Measurements from ENCODE around the gene CNIH4. TPM values are rescaled to one million over a fixed set of nuclear protein-coding genes. Genes with fewer than 3 reads are reported as not detected.
"Not testable (repeated sequence)": the region's sequence is repeated elsewhere in the genome, so short reads cannot be mapped to it uniquely, and the experiment has no call there.

CNIH4 gene
- total RNA-seq, 1 donor: 39.6 TPM

GRCh38 chr1:224404916-224405603 is 48.4 kb downstream of the CNIH4 start:
- Histone ChIP-seq H3K4me1 (ENCODE audit: insufficient read depth, low read length) (no peaks in the 10 kb centered on the region), H3K9me3 (ENCODE audit: low read depth, low read length) (no peaks in the 10 kb centered on the region), H3K4me3 (ENCODE audit: low read length) (no peak overlapping the region), H3K27me3 (ENCODE audit: insufficient read depth, low read length) (no peaks in the 10 kb centered on the region)

DNA sequence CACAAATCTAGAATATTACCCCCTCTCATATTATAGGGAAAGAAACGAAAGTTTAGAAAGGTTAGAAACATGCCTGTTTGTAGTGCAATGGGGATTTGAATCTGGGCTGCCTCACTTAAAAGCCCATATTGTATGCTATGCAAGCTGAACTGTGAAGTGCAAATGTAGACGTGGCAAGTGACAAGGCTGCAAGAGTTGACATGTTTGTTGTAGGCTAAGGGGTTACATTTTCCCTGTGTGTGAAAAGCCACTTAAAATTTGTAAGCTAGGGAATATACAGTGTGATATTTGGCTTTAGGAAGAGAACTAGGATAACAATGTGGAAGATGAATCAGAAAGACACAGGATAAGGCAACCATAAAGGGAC is 48.9 kb downstream of the CNIH4 start:
- no peaks in the 10 kb centered on the region for H3K9me3 ChIP-seq (ENCODE audit: low read depth, low read length)
- H3K4me3 ChIP-seq (ENCODE audit: low read length): no peak overlapping the region
- no peaks in the 10 kb centered on the region for H3K4me1 ChIP-seq (ENCODE audit: insufficient read depth, low read length)
- H3K27me3 ChIP-seq (ENCODE audit: insufficient read depth, low read length): no peaks in the 10 kb centered on the region

DNA sequence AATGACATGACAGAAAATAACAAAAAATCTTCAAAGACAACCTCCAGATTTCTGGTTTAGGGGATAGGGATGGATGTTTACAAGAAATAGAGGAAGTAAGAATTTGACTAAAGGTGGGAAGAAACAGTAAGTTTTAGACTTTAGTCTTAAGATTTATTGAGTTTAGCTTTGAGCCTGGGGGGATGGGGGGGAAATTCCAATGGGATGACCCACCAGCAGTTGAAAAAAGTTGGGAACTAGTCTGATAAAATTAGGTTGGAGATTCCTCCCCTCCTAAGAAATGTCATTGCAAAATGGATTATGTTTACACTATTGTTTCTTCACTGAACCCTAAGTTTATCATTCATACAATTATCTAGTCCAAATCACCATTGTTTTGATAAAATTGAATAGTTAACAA is 49.5 kb downstream of the CNIH4 start:
- H3K27me3 ChIP-seq (ENCODE audit: insufficient read depth, low read length): no peaks in the 10 kb centered on the region
- no peaks in the 10 kb centered on the region for H3K4me1 ChIP-seq (ENCODE audit: insufficient read depth, low read length)
- no peaks in the 10 kb centered on the region for H3K9me3 ChIP-seq (ENCODE audit: low read depth, low read length)
- H3K4me3 ChIP-seq (ENCODE audit: low read length): no peak overlapping the region

GRCh38 chr1:224407571-224408293 is 51.1 kb downstream of the CNIH4 start:
- Histone ChIP-seq H3K4me3 (ENCODE audit: low read length) (no peak overlapping the region), H3K9me3 (ENCODE audit: low read depth, low read length) (no peaks in the 10 kb centered on the region), H3K27me3 (ENCODE audit: insufficient read depth, low read length) (no peaks in the 10 kb centered on the region), H3K4me1 (ENCODE audit: insufficient read depth, low read length) (no peaks in the 10 kb centered on the region)

- Histone ChIP-seq H3K4me3 (ENCODE audit: low read length) (no peak overlapping the region), H3K9me3 (ENCODE audit: low read depth, low read length) (no peaks in the 10 kb centered on the region), H3K4me1 (ENCODE audit: insufficient read depth, low read length) (no peaks in the 10 kb centered on the region), H3K27me3 (ENCODE audit: insufficient read depth, low read length) (no peaks in the 10 kb centered on the region)
These were observed 51.6 kb downstream of the CNIH4 start for GRCh38 chr1:224408294-224408590.

DNA sequence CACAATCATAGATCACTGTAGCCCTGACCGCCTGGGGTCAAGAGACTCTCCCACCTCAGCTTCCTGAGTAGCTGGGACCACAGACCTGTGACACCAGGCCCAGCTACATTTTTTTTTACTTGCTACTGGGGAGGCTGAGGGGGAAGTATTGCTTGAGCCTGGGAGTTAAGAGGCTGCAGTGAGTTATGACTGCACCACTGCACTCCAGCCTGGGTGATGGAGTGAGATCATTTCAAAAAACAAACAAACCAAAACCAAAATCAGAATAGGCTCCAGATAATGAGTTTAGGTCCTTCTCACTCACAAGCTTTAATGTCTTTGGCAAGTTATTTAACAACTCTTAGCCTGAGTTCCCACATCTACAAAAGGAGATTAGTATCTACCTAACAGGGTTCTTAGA is 55.1 kb downstream of the CNIH4 start:
- Histone ChIP-seq H3K27me3 (ENCODE audit: insufficient read depth, low read length) (no peaks in the 10 kb centered on the region), H3K4me1 (ENCODE audit: insufficient read depth, low read length) (no peaks in the 10 kb centered on the region), H3K4me3 (ENCODE audit: low read length) (no peak overlapping the region), H3K9me3 (ENCODE audit: low read depth, low read length) (no peaks in the 10 kb centered on the region)

- Histone ChIP-seq H3K4me1 (ENCODE audit: insufficient read depth, low read length) (no peaks in the 10 kb centered on the region), H3K27me3 (ENCODE audit: insufficient read depth, low read length) (no peaks in the 10 kb centered on the region), H3K9me3 (ENCODE audit: low read depth, low read length) (no peaks in the 10 kb centered on the region), H3K4me3 (ENCODE audit: low read length) (no peak overlapping the region)
These were observed 63.4 kb downstream of the CNIH4 start for GRCh38 chr1:224420106-224420505.

GRCh38 chr1:224425279-224425884 is 68.7 kb downstream of the CNIH4 start:
- Histone ChIP-seq H3K9me3 (ENCODE audit: low read depth, low read length) (no peaks in the 10 kb centered on the region), H3K4me3 (ENCODE audit: low read length) (no peak overlapping the region), H3K27me3 (ENCODE audit: insufficient read depth, low read length) (no peaks in the 10 kb centered on the region), H3K4me1 (ENCODE audit: insufficient read depth, low read length) (peaks cover 16% of the 10 kb centered on the region)

DNA sequence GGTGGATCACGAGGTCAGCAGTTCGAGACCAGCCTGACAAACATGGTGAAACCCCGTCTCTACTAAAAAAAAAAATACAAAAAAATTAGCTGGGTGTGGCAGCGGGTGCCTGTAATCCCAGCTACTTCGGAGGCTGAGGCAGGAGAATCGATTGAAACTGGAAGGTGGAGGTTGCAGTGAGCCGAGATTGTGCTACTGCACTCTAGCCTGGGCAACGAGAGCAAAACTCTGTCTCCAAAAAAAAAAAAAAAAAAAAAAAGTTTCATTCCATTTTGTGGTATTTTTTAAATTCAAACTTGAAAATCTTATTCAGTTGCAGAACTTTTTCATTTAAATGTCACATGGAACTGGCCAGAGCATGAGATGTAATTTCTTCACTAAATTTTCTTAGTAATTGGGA is 70.2 kb downstream of the CNIH4 start:
- H3K27me3 ChIP-seq (ENCODE audit: insufficient read depth, low read length); H3K4me3 ChIP-seq (ENCODE audit: low read length); H3K9me3 ChIP-seq (ENCODE audit: low read depth, low read length): not testable (repeated sequence)
- H3K4me1 ChIP-seq (ENCODE audit: insufficient read depth, low read length): peaks cover 26% of the 10 kb centered on the region

GRCh38 chr1:224427346-224427745 is 70.7 kb downstream of the CNIH4 start:
- H3K9me3 ChIP-seq (ENCODE audit: low read depth, low read length): no peaks in the 10 kb centered on the region
- no peaks in the 10 kb centered on the region for H3K27me3 ChIP-seq (ENCODE audit: insufficient read depth, low read length)
- H3K4me3 ChIP-seq (ENCODE audit: low read length): no peak overlapping the region
- H3K4me1 ChIP-seq (ENCODE audit: insufficient read depth, low read length): peaks cover 26% of the 10 kb centered on the region

- H3K27me3 ChIP-seq (ENCODE audit: insufficient read depth, low read length); H3K9me3 ChIP-seq (ENCODE audit: low read depth, low read length); H3K4me3 ChIP-seq (ENCODE audit: low read length): not testable (repeated sequence)
- H3K4me1 ChIP-seq (ENCODE audit: insufficient read depth, low read length): peaks cover 35% of the 10 kb centered on the region
These were observed 72.0 kb downstream of the CNIH4 start for GRCh38 chr1:224428713-224429112.

Other genes with a start within 250 kb of the CNIH4 start
- gene FBXO28, start 242.8 kb upstream of the CNIH4 start, total RNA-seq: 58.6 TPM
- 64.0 TPM for gene DEGS1, start 173.6 kb upstream of the CNIH4 start, total RNA-seq
- gene NVL, start 26.7 kb upstream of the CNIH4 start, total RNA-seq: 20.0 TPM
- gene WDR26, start 77.9 kb downstream of the CNIH4 start, total RNA-seq: 170 TPM

Measured in mononuclear cell (primary cell).